ENCODE measurements around the gene TNS1.

TNS1 gene

GRCh38 chr2:217930761-217931563 is 71.8 kb downstream of the TNS1 start:
- no peak for DNase-seq (ENCODE audit: low read depth, low spot score)

DNA sequence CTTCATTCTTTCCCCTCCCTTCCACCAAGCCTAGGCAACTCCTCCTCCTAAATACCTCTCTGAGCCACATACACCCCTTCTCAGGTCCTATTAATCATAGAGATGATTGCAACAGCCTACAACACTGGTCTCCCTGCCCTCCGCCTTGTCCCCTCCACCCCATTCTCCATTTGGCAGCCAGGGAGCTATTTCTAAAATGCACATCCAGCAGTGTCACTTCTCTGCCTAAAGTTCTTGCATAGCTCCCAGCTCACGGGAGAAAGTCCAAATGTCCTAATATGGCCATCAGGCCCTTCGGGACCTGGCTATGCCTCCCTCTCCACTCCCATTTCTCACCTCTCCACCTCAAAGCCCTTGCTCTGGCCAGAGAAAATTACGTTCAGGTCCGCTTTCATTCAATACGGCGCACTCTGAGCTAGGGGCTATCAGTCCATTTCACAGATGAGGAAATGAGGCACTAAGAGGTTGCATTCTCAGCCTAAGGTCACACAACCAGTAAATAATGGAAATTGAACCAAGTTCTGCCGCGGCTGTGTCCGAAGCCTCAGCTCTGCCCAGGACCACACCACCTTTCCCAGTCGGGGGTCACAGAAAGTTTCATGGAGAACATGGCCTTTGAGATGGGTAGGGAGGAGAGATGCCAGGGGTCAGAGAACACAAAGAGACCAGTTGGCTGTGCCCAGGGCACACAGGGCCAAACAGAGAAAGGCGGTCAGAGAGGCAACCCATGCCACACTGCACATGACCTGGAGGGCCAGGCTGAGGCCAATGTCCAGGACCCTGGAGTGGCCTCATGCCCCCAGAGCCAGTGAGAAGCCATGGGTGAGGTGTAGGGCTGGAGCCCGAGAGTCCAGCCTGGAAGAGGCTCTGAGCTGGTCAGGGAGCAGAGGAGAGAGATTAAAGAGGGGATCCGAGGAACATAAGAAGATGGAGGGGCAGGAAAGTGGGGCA is 72.8 kb downstream of the TNS1 start:
- DNase-seq (ENCODE audit: low read depth, low spot score), result no peak

DNA sequence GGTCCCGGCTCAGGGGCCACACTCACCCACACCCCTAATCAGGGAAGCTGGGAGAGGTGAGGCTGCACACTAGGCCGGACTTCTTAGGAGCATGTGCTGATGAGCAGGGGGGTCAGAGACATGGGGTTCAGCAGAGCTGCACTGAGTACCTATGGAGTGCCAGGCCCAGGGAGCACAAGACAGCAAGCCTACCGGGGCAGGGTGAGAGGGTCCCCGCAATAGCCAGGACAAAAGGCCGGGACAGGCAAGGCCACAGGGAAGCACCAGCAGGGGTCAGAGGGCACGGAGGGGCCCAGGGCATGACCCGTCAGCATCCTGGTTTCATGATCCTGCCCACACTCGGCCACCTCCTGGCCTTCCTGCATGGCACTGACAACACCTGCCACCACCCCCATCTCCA is 73.5 kb downstream of the TNS1 start:
- DNase-seq (ENCODE audit: low read depth, low spot score), result no peak

DNA sequence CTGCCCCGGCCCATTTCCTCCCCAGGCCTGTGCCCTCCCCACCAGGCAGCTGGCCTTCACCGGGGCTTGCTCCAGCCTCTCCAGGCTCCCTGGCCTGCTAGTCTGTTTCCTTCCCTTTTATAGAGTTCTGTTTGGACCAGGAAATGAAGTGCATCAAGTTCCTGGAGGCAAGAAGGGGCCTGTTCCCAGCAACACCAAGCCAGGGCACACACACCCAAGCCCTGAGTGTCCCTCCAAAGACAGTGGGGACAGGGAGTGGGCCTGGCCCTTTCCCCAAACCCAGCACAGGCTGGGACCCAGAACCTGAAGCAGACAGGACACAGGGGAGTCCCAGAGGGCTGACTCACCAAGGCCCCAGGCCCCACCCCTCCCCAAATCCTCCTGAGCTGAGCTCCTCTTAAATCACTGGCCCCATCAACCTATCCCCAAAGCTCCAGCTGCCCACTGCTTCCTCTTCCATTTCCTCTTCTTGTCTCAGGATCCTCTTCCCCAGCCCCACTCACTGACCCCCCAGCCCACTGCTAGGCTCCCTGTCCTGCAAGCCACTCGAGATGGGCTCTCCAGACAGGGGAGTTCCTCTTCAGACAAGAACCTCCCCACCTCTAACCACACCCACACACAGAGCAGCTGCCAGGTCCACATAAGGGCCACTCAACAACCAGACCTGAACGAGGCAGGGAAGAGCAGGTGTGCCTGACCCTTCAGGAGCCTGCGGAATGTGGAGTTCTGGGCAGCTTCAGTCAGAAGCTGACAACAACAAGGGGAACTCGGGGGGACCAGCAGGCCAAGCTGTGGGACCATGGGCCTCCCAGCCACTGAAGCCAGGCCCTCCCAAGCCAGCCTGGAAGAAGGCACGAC is 74.2 kb downstream of the TNS1 start:
- no peak for DNase-seq (ENCODE audit: low read depth, low spot score)

DNA sequence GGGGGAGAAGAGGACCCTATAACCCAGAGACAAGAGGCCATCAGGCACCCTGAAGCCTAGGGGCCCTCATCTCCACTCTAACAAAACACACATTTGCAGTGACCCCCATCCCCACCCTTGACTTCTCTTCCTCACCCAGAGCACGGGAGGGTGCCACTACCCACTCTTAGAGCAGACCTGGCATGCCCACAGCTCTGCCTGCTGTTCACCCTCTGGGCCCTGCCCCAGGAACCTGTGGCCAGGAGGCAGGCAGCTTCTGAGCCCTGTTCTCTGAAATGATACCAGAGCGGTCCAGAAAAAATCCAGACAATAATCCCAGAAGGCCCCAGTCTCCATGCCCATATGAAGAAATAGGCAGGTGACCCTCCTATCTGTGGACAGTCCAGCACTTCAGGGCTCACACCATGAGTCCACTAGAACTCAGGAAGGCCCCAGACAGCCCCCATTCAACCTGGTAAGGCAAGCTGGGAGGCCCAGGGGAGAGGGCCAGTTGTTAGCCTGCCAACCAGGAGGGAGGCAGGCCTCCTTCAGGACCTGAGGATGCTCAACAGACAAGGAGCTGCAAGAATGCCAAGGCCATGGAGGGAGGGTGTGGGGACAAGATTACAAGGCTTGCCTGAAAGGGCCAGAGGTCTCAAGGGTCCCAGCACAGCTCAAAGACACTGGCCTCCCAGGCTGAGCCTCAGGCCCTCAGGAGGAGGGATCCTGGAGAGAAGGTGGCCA is 75.0 kb downstream of the TNS1 start:
- DNase-seq (ENCODE audit: low read depth, low spot score), result no peak

- DNase-seq (ENCODE audit: low read depth, low spot score), result no peak
Measured at GRCh38 chr2:217926801-217927200, 76.0 kb downstream of the TNS1 start.

- no peak for DNase-seq (ENCODE audit: low read depth, low spot score)
Measured at GRCh38 chr2:217924346-217924901, 78.4 kb downstream of the TNS1 start.

DNA sequence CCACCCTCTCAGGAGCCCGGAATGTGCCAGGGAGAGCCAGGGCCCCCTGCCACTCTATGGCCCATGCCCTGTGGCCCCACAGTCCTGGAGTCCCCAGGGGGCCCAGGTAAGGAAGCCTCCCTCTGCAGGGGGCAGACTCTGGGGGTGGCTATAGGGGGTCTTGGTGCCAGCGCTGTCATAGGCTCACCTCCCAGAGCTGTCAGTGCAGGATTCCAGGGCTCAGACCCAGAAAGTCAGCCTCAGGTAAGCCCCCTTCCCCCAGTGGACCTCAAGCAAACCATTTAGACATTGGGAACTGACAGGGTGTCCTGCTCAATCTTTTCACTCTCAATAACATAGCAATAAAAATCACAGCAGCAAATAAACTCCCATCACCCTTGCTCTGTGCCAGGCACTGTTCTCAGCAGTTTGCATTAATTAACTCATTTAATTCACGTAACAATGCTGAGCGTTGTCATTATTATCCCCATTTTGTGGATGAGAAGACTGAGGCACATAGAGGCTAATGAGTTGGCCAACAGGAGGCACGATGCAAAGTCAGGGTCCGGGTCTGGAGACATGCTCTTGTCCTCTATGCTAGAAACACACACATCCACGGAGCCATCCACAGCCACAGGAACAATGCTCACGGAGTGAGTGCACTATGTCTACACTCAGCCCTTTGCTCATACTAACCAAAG is 79.6 kb downstream of the TNS1 start:
- DNase-seq (ENCODE audit: low read depth, low spot score), result no peak

DNA sequence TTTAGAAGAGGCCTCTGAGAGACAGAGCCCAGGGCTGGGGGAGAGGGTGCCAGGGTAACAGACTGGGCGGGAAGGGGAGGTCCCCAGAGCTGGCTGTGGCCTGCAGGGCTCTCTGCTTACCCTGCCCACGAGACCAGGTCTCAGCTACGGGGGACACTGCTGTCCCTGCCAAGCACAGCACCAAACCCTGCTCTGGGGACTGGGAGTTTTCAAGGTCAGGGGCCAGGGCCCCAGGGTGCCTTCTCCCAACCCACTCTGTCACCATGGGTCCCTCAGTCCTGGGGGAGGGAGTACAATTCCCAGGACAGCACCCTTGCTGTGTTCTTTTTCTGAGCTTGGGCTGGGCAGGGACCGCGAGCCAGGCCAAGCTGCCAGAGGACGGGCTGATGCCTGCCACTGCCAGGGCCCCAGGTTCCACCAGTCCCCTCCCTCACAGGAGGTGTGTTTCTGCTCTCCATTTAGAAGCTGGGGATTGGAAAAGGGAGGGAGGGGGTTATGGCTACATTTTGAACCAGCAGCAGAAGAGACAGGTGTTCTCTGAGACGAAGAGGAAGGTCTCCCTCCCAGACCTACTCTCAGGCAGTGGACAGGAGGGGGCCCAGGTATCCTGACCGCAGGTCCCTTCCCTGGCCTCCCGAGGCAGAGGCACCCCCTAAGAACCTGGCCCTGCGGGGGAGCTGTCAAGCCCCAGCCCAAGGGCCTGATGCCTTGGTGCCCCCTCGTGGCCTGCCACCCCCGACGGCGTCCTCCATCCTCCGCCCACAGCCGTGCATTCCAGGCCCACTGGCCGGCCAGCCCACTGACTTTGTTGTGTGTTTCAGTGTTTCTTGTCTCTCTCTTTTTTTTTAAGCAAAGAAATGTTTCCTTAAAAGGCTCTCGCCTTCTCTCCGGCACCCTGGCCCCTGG is 80.4 kb downstream of the TNS1 start:
- DNase-seq (ENCODE audit: low read depth, low spot score), result no peak

GRCh38 chr2:217920879-217921603 is 81.8 kb downstream of the TNS1 start:
- DNase-seq (ENCODE audit: low read depth, low spot score), result no peak

DNA sequence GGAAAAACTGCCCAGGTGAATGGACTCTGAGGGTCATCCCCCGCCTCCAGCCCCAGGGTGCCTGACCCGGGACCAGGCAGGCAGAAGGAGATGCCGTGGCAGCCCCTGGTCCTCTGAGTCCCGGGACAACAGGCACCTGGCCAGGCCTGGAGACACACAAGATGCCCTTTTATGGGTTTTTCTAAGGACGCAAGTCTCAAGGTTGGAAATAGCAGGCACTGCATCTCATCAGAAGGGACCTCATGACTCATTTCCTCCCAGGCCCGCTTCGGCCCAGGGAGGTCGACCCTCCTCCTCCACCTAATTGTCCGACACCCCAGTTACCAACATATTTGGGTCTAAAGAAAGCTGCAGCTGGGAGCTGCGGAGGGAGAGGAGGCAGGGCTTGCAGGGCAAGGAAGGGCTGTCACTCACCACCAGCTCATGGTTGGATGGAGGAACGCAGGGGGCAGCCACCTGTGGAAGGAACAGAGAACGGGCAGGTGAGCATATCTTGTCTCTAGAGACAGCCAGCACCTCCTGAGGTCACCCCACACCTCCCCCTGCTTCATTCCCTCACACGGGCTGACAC is 82.9 kb downstream of the TNS1 start:
- DNase-seq (ENCODE audit: low read depth, low spot score), result no peak

DNA sequence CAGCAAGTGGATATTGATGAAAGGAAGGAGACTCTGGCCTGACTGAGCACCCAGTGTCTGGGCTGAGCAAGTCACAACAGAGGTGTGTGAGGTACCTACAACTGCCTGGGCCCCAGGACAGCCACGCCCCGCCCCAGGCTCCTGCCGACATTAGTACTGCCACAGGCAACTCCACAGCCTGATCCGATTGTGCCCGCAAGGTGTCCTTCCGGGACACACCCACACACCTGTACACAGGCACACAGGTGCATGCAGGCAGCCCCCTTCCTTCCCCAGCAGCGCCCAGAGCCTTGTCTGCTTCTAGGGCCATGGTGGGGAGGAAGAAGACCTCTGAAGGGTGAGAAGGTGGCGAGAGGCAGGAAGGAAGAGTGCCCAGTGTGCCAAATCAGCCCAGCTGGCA is 83.6 kb downstream of the TNS1 start:
- no peak for DNase-seq (ENCODE audit: low read depth, low spot score)

DNA sequence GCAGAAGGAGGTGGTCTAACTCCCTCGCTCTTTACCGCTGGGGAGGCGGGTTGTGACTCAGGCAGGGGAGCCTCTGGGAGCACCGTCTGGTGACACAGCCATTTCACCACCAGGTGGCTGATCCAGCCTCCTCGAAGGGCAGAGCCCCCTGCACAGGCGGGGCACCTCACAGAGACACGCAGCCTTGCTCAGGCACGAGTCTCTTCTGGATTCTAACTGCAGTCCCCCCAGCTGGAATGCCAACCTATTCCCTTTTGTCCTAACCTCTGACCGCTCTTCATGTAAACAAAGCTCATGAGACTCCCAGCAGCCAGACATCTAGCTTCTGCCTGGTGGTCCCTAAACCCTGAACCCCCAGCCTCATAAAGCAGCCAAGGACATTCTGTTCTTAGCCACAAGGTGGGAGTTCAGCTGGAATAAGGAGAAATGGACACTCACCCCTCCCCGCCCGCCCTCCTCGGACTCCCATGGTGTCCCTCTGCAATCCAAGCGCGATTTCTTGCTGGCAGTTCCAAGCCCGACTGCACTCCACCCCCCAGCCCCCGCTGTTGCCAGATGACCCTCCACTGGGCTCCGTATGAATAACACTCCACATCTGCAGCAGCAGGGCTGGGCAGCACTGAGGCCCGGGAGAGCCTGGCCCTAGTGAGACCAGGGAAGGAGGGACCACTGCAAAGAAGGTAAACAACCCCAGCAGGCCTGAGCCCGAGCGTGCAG is 84.3 kb downstream of the TNS1 start:
- peak; percentile 67 for DNase-seq (ENCODE audit: low read depth, low spot score)

- DNase-seq (ENCODE audit: low read depth, low spot score), result no peak
Measured at GRCh38 chr2:217916504-217917254, 86.1 kb downstream of the TNS1 start.

GRCh38 chr2:217915706-217916105 is 87.1 kb downstream of the TNS1 start:
- no peak for DNase-seq (ENCODE audit: low read depth, low spot score)

DNA sequence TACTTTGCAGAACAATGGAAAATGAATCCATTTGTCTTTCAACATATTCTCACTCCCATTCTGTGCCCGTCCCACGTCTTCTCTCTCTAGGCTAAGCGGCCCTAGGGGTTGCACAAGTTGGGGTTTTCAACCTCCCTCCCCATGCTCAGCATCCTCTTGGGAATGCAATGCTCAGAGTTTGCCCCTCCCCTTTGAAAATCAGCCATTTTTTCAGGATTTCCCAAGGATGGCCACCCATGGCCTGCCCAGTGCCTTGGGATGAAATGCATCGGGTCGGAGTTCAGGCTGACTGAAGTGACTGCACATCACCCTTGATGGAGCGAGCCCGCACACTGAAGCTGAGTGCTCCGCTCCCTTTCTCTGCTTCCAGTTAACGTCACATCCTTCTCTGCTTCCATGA is 87.9 kb downstream of the TNS1 start:
- no peak for DNase-seq (ENCODE audit: low read depth, low spot score)

GRCh38 chr2:217914078-217914477 is 88.7 kb downstream of the TNS1 start:
- no peak for DNase-seq (ENCODE audit: low read depth, low spot score)

Measured in brain pericyte (primary cell).